H1 (cell line): ENCODE data around the gene PLEKHA4. TPM values are rescaled to one million over a fixed set of nuclear protein-coding genes. Genes with fewer than 3 reads are reported as not detected.

Experiments
- CTCF ChIA-PET: fragments of 300-600 bp; sonication (Branson Sonifier 250); formaldehyde crosslinking; loops from one replicate; lab custom pipeline; 2021; ENCODE audit not compliant: partially characterized antibody; lab: Charles Lee
- POLR2A ChIA-PET: fragments of 300-600 bp; sonication (Branson Sonifier 250); formaldehyde crosslinking; loops from one replicate; lab custom pipeline; 2021; ENCODE audit warnings: inconsistent platforms; ENCODE audit not compliant: partially characterized antibody; lab: Charles Lee
- DNase-seq, 2 experiments: peaks; one replicate each; pipeline versions ENCODE4 v3.0.0 to v3.0.0-alpha.2; 2010 to 2022; ENCODE audit warnings: low spot score in 2 of 2, low read depth in 1 of 2, mixed read lengths in 1 of 2
- FAIRE-seq: peaks from 2 replicates; lab custom pipeline; 2011; peaks lifted over from hg19 to GRCh38; lab: Jason Lieb, UNC
- H2AFZ ChIP-seq: 2 replicates; pipeline ENCODE4 v1.8.1; 2012; ENCODE audit warnings: low read length, inconsistent platforms
- H2AK5ac ChIP-seq: 2 replicates; pipeline ENCODE4 v1.6.1; 2013; ENCODE audit warnings: low read depth, low read length
- H2BK120ac ChIP-seq: replicated peaks from 2 replicates; pipeline ENCODE3; 2013; ENCODE audit warnings: low read depth, low read length, inconsistent platforms
- H2BK12ac ChIP-seq: 2 replicates; pipeline ENCODE4 v1.6.1; 2013; ENCODE audit warnings: low read depth, low read length
- H2BK15ac ChIP-seq: 2 replicates; pipeline ENCODE4 v1.6.1; 2013; ENCODE audit warnings: low read length
- H2BK20ac ChIP-seq: 2 replicates; pipeline ENCODE4 v1.6.1; 2013; ENCODE audit warnings: low read length
- H2BK5ac ChIP-seq: 2 replicates; pipeline ENCODE4 v1.6.1; 2013; ENCODE audit warnings: low read depth, low read length
- H3K14ac ChIP-seq: 2 replicates; pipeline ENCODE4 v1.6.1; 2013; ENCODE audit warnings: inconsistent platforms; ENCODE audit not compliant: insufficient read length
- H3K18ac ChIP-seq: 2 replicates; pipeline ENCODE4 v1.6.1; 2013; ENCODE audit warnings: low read length; ENCODE audit errors: extremely low read depth
- H3K23ac ChIP-seq: 2 replicates; pipeline ENCODE4 v1.6.1; 2013; ENCODE audit warnings: inconsistent platforms; ENCODE audit not compliant: insufficient read length
- H3K23me2 ChIP-seq: 2 replicates; pipeline ENCODE4 v1.6.1; 2013; ENCODE audit warnings: low read depth, low read length
- H3K27ac ChIP-seq: 2 replicates; pipeline ENCODE4 v1.6.1; 2011; ENCODE audit warnings: low read depth, low read length, inconsistent platforms
- H3K27me3 ChIP-seq, 4 experiments: replicated peaks in 1 of 4; 1 replicate in 1 of 4; 2 replicates in 3 of 4; pipeline versions ENCODE4 v1.6.1 to v1.8.1; 2011 to 2013; ENCODE audit warnings: low read length in 3 of 4, mild to moderate bottlenecking in 3 of 4, inconsistent platforms in 2 of 4, mixed read lengths in 2 of 4, moderate library complexity in 1 of 4; ENCODE audit not compliant: control insufficient read depth in 3 of 4, insufficient read depth in 3 of 4; ENCODE audit errors: extremely low read depth in 1 of 4
- H3K36me3 ChIP-seq, 4 experiments: 2 replicates each; pipeline versions ENCODE4 v1.6.1 to v1.8.1; 2011 to 2013; ENCODE audit warnings: mild to moderate bottlenecking in 4 of 4, low read length in 3 of 4, moderate library complexity in 2 of 4, control low read depth in 1 of 4, inconsistent platforms in 1 of 4; ENCODE audit not compliant: insufficient read depth in 4 of 4, control insufficient read depth in 2 of 4
- H3K4ac ChIP-seq: replicated peaks from 2 replicates; pipeline ENCODE3; 2013; ENCODE audit warnings: low read length, low read depth, mixed read lengths, inconsistent platforms; ENCODE audit not compliant: insufficient read length
- H3K4me1 ChIP-seq, 4 experiments: replicated peaks in 1 of 4; 1 replicate in 1 of 4; 2 replicates in 3 of 4; pipeline versions ENCODE4 v1.6.1 to v1.8.1; 2011 to 2013; ENCODE audit warnings: low read length in 3 of 4, inconsistent platforms in 2 of 4, mixed read lengths in 1 of 4; ENCODE audit not compliant: insufficient read depth in 4 of 4, control insufficient read depth in 3 of 4
- H3K4me2 ChIP-seq, 2 experiments: 2 replicates each; pipeline versions ENCODE4 v1.6.1 to v1.8.1; 2011 to 2013; ENCODE audit warnings: low read depth in 2 of 2, low read length in 2 of 2, control low read depth in 1 of 2, inconsistent platforms in 1 of 2, mild to moderate bottlenecking in 1 of 2; ENCODE audit not compliant: insufficient read depth in 1 of 2
- H3K4me3 ChIP-seq, 4 experiments: fragments of 200-600, 300-600 bp in 1 of 4; sonication (generic), shearing (Covaris generic), sonication (Bioruptor Twin) in 1 of 4; 2 replicates each; pipeline versions ENCODE4 v1.5.1 to v1.8.1; 2011 to 2016; ENCODE audit warnings: low read length in 4 of 4, low read depth in 3 of 4, control low read depth in 2 of 4, inconsistent platforms in 2 of 4, mild to moderate bottlenecking in 2 of 4, mixed read lengths in 1 of 4, moderate library complexity in 1 of 4; ENCODE audit not compliant: insufficient read depth in 2 of 4; ENCODE audit errors: extremely low read depth in 1 of 4
- H3K56ac ChIP-seq: replicated peaks from 2 replicates; pipeline ENCODE3; 2013; ENCODE audit warnings: low read depth, mild to moderate bottlenecking, mixed read lengths, low read length, inconsistent platforms; ENCODE audit not compliant: insufficient read length
- H3K79me1 ChIP-seq: 2 replicates; pipeline ENCODE4 v1.6.1; 2013; ENCODE audit warnings: low read depth, low read length, control low read depth
- H3K79me2 ChIP-seq, 2 experiments: 2 replicates each; pipeline versions ENCODE4 v1.6.1 to v1.8.1; 2012 to 2013; ENCODE audit warnings: low read length in 2 of 2, mild to moderate bottlenecking in 2 of 2, inconsistent platforms in 1 of 2; ENCODE audit not compliant: insufficient read depth in 2 of 2, control insufficient read depth in 1 of 2
- H3K9ac ChIP-seq, 4 experiments: replicated peaks in 1 of 4; 1 replicate in 1 of 4; 2 replicates in 3 of 4; pipeline versions ENCODE4 v1.6.1 to v1.8.1; 2011 to 2013; ENCODE audit warnings: low read depth in 3 of 4, low read length in 3 of 4, control low read depth in 2 of 4, mild to moderate bottlenecking in 2 of 4, moderate library complexity in 2 of 4, inconsistent platforms in 1 of 4; ENCODE audit errors: extremely low read depth in 1 of 4
- H3K9me3 ChIP-seq, 2 experiments: 2 replicates each; pipeline versions ENCODE4 v1.6.1 to v1.8.1; 2012 to 2013; ENCODE audit warnings: mild to moderate bottlenecking in 2 of 2, moderate library complexity in 2 of 2, control low read depth in 1 of 2, inconsistent platforms in 1 of 2, low read depth in 1 of 2, low read length in 1 of 2, mixed read lengths in 1 of 2; ENCODE audit not compliant: insufficient read depth in 2 of 2
- H4K20me1 ChIP-seq, 2 experiments: replicated peaks in 1 of 2; 2 replicates each; pipeline versions ENCODE3 to v1.8.1; 2011 to 2013; ENCODE audit warnings: inconsistent platforms in 2 of 2, low read length in 2 of 2, mild to moderate bottlenecking in 1 of 2; ENCODE audit not compliant: insufficient read depth in 2 of 2, control insufficient read depth in 1 of 2
- H4K5ac ChIP-seq: 2 replicates; pipeline ENCODE4 v1.6.1; 2013; ENCODE audit warnings: low read length, low read depth, mixed read lengths, inconsistent platforms; ENCODE audit not compliant: insufficient read length
- H4K8ac ChIP-seq: 2 replicates; pipeline ENCODE4 v1.8.0; 2013; ENCODE audit warnings: mild to moderate bottlenecking, moderate library complexity, low read length, inconsistent platforms; ENCODE audit not compliant: insufficient read depth; ENCODE audit errors: extremely low read depth
- H4K91ac ChIP-seq: replicated peaks from 2 replicates; pipeline ENCODE3; 2013; ENCODE audit warnings: low read length, mixed read lengths, inconsistent platforms; ENCODE audit not compliant: insufficient read length
- RXRA ChIP-seq: IDR thresholded peaks from 2 replicates; pipeline ENCODE4 v1.6.1; 2011; ENCODE audit warnings: low read depth, mild to moderate bottlenecking, low read length, moderate library complexity; ENCODE audit not compliant: insufficient read depth
- SIRT6 ChIP-seq: IDR thresholded peaks from one replicate; pipeline ENCODE4 v1.7.1; 2012; ENCODE audit warnings: low read length, inconsistent platforms
- SP1 ChIP-seq: IDR thresholded peaks from 2 replicates; pipeline ENCODE4 v1.6.1; 2011; ENCODE audit warnings: low read depth, low read length
- WGBS, 2 experiments: shearing (Covaris generic) in 1 of 2; methylation state at CpG; one replicate each; pipeline versions ENCODE4 v1.1.6 to v1.1.7; 2013 to 2015; ENCODE audit warnings: low lambda C conversion rate in 2 of 2, mixed read lengths in 2 of 2, inconsistent platforms in 1 of 2, low coverage in 1 of 2, missing lambda C conversion rate in 1 of 2; ENCODE audit not compliant: insufficient replicate concordance in 2 of 2, insufficient coverage in 1 of 2, insufficient read length in 1 of 2; ENCODE audit errors: extremely low coverage in 1 of 2, missing lambda C conversion rate in 1 of 2; 5-methylcytosine and 5-hydroxymethylcytosine counted together
- polyA plus RNA-seq, 7 experiments: library from polyadenylated mRNA; depleted of rRNA in 3 of 7; stranded (reverse) in 5 of 7; unstranded in 2 of 7; fragments of >200 nt in 5 of 7; fragments of 200-250 nt in 2 of 7; gene quantifications; 1 replicate in 5 of 7; 2 replicates in 1 of 7; 4 replicates in 1 of 7; pipeline versions ENCODE4 v1.2.1 to v1.2.3, GENCODE V29; 2011 to 2013; ENCODE audit warnings: missing spikeins in 2 of 7, mixed read lengths in 2 of 7
- total RNA-seq: library from RNA; stranded (reverse); fragmentation: NEBNext Ultra II Directional; extraction: Animal tissue kit (Norgen Biotek cat#: 25700); gene quantifications from 2 replicates; pipeline ENCODE4 v1.2.1, GENCODE V29; 2021

Gene PLEKHA4
- total and polyA plus RNA-seq, 2 of the 8 experiments (the other 6 are each of a cell fraction or from before 2014, with no cell fraction given): 8.2 to 18.0 TPM

- Histone ChIP-seq H3K14ac (no peak overlapping the region), H3K18ac (no peak overlapping the region), H4K20me1 (no peaks in the 10 kb centered on the region), H3K4ac (no peak overlapping the region), H2BK12ac (no peak overlapping the region), H2BK120ac (no peak overlapping the region), H3K36me3 (no peaks in the 10 kb centered on the region; a peak in 2 of 8 replicates), H3K9ac (no peak overlapping the region), H3K23me2 (no peaks in the 10 kb centered on the region), H3K4me2 (no peak overlapping the region), H3K27ac (no peak overlapping the region), H3K23ac (no peak overlapping the region), H2AFZ (no peak overlapping the region), H3K79me1 (0 out of 2 replicates have a peak, but pooled peaks cover 2% of the 10 kb centered on the region), H3K4me1 (peaks cover 0 to 6% (median 0%) of the 10 kb centered on the region in 4 experiments; a peak in 1 of 7 replicates), H3K56ac (no peak overlapping the region), H4K8ac (no peak overlapping the region), H4K5ac (no peak overlapping the region), H3K27me3 (no peaks in the 10 kb centered on the region; a peak in 1 of 7 replicates), H3K9me3 (no peaks in the 10 kb centered on the region), H4K91ac (no peak overlapping the region), H2BK15ac (no peak overlapping the region), H2BK5ac (no peak overlapping the region), H3K4me3 (no peak overlapping the region), H2BK20ac (no peak overlapping the region), H3K79me2 (no peaks in the 10 kb centered on the region), H2AK5ac (no peak overlapping the region)
- ChIA-PET POLR2A (interaction anchor here (1.0 to 4.2 kb wide), 4 partner anchors 8 to 54 kb away, joined by 4 to 43 read pairs (median 6); partner anchors contain the start of gene PPP1R15A), CTCF (interaction anchor here (0.8 to 1.8 kb wide), 3 partner anchors 12 to 35 kb away, joined by 3 to 4 read pairs (median 4); no protein-coding TSS in a partner anchor)
- DNase-seq (no peak), FAIRE-seq (no peak)
- 87% methylated on average over 12 of the region's 18 CpGs; no CpG with 5 or more reads in 1 of the 2 experiments for WGBS, 2 experiments
- no peak for TF ChIP-seq RXRA
- TF ChIP-seq SIRT6: no peak
- no peak for TF ChIP-seq SP1
These were observed 7.1 kb downstream of the PLEKHA4 start for GRCh38 chr19:48861313-48861712.
